Stimulated activated memory B cell treated with anti-CD40 and anti-IgM and Interleukin-4, amounts not matched to agents 10 μg/mL and 1 μg/mL and 100 μg/mL, for 72 hours (primary cell): ENCODE measurements around the gene EGFR.

ENCODE experiments used
- ATAC-seq: fragments of 150-1000 bp; cut with Tn5 transposase; 2 replicates; pipeline ENCODE4 v1.10.0; 2021
- H3K27ac Mint-ChIP-seq: one replicate; pipeline ENCODE4 v1.8.0; 2022; ENCODE audit warnings: mild to moderate bottlenecking, mixed read lengths
- H3K27me3 Mint-ChIP-seq: one replicate; pipeline ENCODE4 v1.8.0; 2022; ENCODE audit warnings: mixed read lengths
- H3K36me3 Mint-ChIP-seq: one replicate; pipeline ENCODE4 v1.8.0; 2022; ENCODE audit warnings: mixed read lengths
- H3K4me1 Mint-ChIP-seq: one replicate; pipeline ENCODE4 v1.8.0; 2022; ENCODE audit warnings: mixed read lengths
- H3K4me3 Mint-ChIP-seq: one replicate; pipeline ENCODE4 v1.8.0; 2022; ENCODE audit warnings: mild to moderate bottlenecking, moderate library complexity, mixed read lengths
- H3K9me3 Mint-ChIP-seq: one replicate; pipeline ENCODE4 v1.8.0; 2022; ENCODE audit warnings: mixed read lengths

The EGFR gene

GRCh38 chr7:54995166-54995565, 23.7 kb upstream of the EGFR start:
- Mint-ChIP-seq H3K4me3 (no peak overlapping the region), H3K4me1 (peaks cover 12% of the 10 kb centered on the region), H3K36me3 (no peaks in the 10 kb centered on the region), H3K9me3 (no peaks in the 10 kb centered on the region), H3K27me3 (peaks cover 26% of the 10 kb centered on the region), H3K27ac (no peak overlapping the region)
- ATAC-seq = no peak

- H3K9me3 Mint-ChIP-seq = no peaks in the 10 kb centered on the region
- peaks cover 12% of the 10 kb centered on the region for H3K4me1 Mint-ChIP-seq
- H3K27me3 Mint-ChIP-seq = peaks cover 26% of the 10 kb centered on the region
- no peaks in the 10 kb centered on the region for H3K36me3 Mint-ChIP-seq
- peak; percentile 69 for ATAC-seq
- no peak overlapping the region for H3K27ac Mint-ChIP-seq
- no peak overlapping the region for H3K4me3 Mint-ChIP-seq
Measured at GRCh38 chr7:54995610-54996363, 23.0 kb upstream of the EGFR start.

- peak; percentile 13 for ATAC-seq
- H3K4me3 Mint-ChIP-seq = no peak overlapping the region
Measured at GRCh38 chr7:54996391-54996790, 22.4 kb upstream of the EGFR start.

GRCh38 chr7:55004579-55004978, 14.2 kb upstream of the EGFR start:
- Mint-ChIP-seq H3K27ac (no peak overlapping the region), H3K27me3 (peaks cover 33% of the 10 kb centered on the region), H3K4me1 (no peaks in the 10 kb centered on the region), H3K4me3 (no peak overlapping the region), H3K9me3 (peaks cover 3% of the 10 kb centered on the region), H3K36me3 (no peaks in the 10 kb centered on the region)
- ATAC-seq = no peak

More at GRCh38 chr7:54996391-54996790, 22.4 kb upstream of the EGFR start:
- Mint-ChIP-seq H3K27ac (no peak overlapping the region), H3K9me3 (no peaks in the 10 kb centered on the region), H3K4me1 (peaks cover 12% of the 10 kb centered on the region), H3K27me3 (peaks cover 25% of the 10 kb centered on the region), H3K36me3 (no peaks in the 10 kb centered on the region)

- ATAC-seq = no peak
- Mint-ChIP-seq H3K27me3 (peaks cover 31% of the 10 kb centered on the region), H3K27ac (no peak overlapping the region), H3K4me1 (no peaks in the 10 kb centered on the region), H3K36me3 (no peaks in the 10 kb centered on the region), H3K4me3 (no peak overlapping the region), H3K9me3 (peaks cover 3% of the 10 kb centered on the region)
Measured at GRCh38 chr7:55005241-55005851, 13.5 kb upstream of the EGFR start.

- no peak overlapping the region for H3K27ac Mint-ChIP-seq
- peaks cover 3% of the 10 kb centered on the region for H3K9me3 Mint-ChIP-seq
- no peaks in the 10 kb centered on the region for H3K36me3 Mint-ChIP-seq
- no peaks in the 10 kb centered on the region for H3K4me1 Mint-ChIP-seq
- H3K27me3 Mint-ChIP-seq = peaks cover 21% of the 10 kb centered on the region
- no peak overlapping the region for H3K4me3 Mint-ChIP-seq
- ATAC-seq = no peak
Measured at GRCh38 chr7:55006499-55006898, 12.3 kb upstream of the EGFR start.

GRCh38 chr7:55013851-55014250, 5.0 kb upstream of the EGFR start:
- Mint-ChIP-seq H3K36me3 (no peaks in the 10 kb centered on the region), H3K27me3 (peaks cover 33% of the 10 kb centered on the region), H3K9me3 (peaks cover 6% of the 10 kb centered on the region), H3K4me1 (no peaks in the 10 kb centered on the region), H3K27ac (no peak overlapping the region), H3K4me3 (no peak overlapping the region)
- ATAC-seq = no peak

GRCh38 chr7:55016061-55016745, 2.6 kb upstream of the EGFR start:
- Mint-ChIP-seq H3K4me3 (no peak overlapping the region), H3K27ac (no peak overlapping the region), H3K36me3 (no peaks in the 10 kb centered on the region), H3K9me3 (peaks cover 3% of the 10 kb centered on the region), H3K27me3 (peaks cover 42% of the 10 kb centered on the region), H3K4me1 (no peaks in the 10 kb centered on the region)
- no peak for ATAC-seq

- no peaks in the 10 kb centered on the region for H3K4me1 Mint-ChIP-seq
- peaks cover 3% of the 10 kb centered on the region for H3K9me3 Mint-ChIP-seq
- no peak overlapping the region for H3K4me3 Mint-ChIP-seq
- H3K27ac Mint-ChIP-seq = no peak overlapping the region
- ATAC-seq = no peak
- peaks cover 47% of the 10 kb centered on the region for H3K27me3 Mint-ChIP-seq
- H3K36me3 Mint-ChIP-seq = no peaks in the 10 kb centered on the region
Measured at GRCh38 chr7:55016746-55017090, 2.1 kb upstream of the EGFR start.

- no peaks in the 10 kb centered on the region for H3K36me3 Mint-ChIP-seq
- H3K9me3 Mint-ChIP-seq = peaks cover 3% of the 10 kb centered on the region
- no peak overlapping the region for H3K4me3 Mint-ChIP-seq
- ATAC-seq = no peak
- H3K4me1 Mint-ChIP-seq = no peaks in the 10 kb centered on the region
- H3K27me3 Mint-ChIP-seq = peaks cover 47% of the 10 kb centered on the region
- H3K27ac Mint-ChIP-seq = no peak overlapping the region
Measured at GRCh38 chr7:55017841-55018240, 976 bp upstream of the EGFR start.

- Mint-ChIP-seq H3K4me3 (peak overlapping the region; percentile 36), H3K4me1 (no peaks in the 10 kb centered on the region), H3K36me3 (no peaks in the 10 kb centered on the region), H3K27ac (no peak overlapping the region), H3K27me3 (peaks cover 42% of the 10 kb centered on the region), H3K9me3 (no peaks in the 10 kb centered on the region)
- ATAC-seq = no peak
Measured at GRCh38 chr7:55019191-55019690, 424 bp downstream of the EGFR start.

- H3K27ac Mint-ChIP-seq = no peak overlapping the region
- H3K4me1 Mint-ChIP-seq = no peaks in the 10 kb centered on the region
- peaks cover 43% of the 10 kb centered on the region for H3K27me3 Mint-ChIP-seq
- H3K9me3 Mint-ChIP-seq = no peaks in the 10 kb centered on the region
- no peak for ATAC-seq
- H3K4me3 Mint-ChIP-seq = no peak overlapping the region
- H3K36me3 Mint-ChIP-seq = no peaks in the 10 kb centered on the region
Measured at GRCh38 chr7:55019691-55020465, 1.1 kb downstream of the EGFR start.

GRCh38 chr7:55020466-55020871, 1.7 kb downstream of the EGFR start:
- H3K36me3 Mint-ChIP-seq = no peaks in the 10 kb centered on the region

GRCh38 chr7:55021053-55021452, 2.2 kb downstream of the EGFR start:
- H3K4me1 Mint-ChIP-seq = no peaks in the 10 kb centered on the region
- H3K27ac Mint-ChIP-seq = no peak overlapping the region
- no peaks in the 10 kb centered on the region for H3K36me3 Mint-ChIP-seq
- H3K27me3 Mint-ChIP-seq = peaks cover 44% of the 10 kb centered on the region
- no peak overlapping the region for H3K4me3 Mint-ChIP-seq
- no peak for ATAC-seq
- H3K9me3 Mint-ChIP-seq = no peaks in the 10 kb centered on the region

More at GRCh38 chr7:55020466-55020871, 1.7 kb downstream of the EGFR start:
- no peak overlapping the region for H3K27ac Mint-ChIP-seq
- H3K27me3 Mint-ChIP-seq = peaks cover 43% of the 10 kb centered on the region
- H3K4me1 Mint-ChIP-seq = no peaks in the 10 kb centered on the region
- ATAC-seq = no peak
- no peak overlapping the region for H3K4me3 Mint-ChIP-seq
- H3K9me3 Mint-ChIP-seq = no peaks in the 10 kb centered on the region
